ENCODE results near the gene ACO2. TPM values are rescaled to one million over a fixed set of nuclear protein-coding genes. Genes with fewer than 3 reads are reported as not detected.

The ACO2 gene
- total RNA-seq, 1 experiment from 2014 or later, result 66.6 TPM

DNA sequence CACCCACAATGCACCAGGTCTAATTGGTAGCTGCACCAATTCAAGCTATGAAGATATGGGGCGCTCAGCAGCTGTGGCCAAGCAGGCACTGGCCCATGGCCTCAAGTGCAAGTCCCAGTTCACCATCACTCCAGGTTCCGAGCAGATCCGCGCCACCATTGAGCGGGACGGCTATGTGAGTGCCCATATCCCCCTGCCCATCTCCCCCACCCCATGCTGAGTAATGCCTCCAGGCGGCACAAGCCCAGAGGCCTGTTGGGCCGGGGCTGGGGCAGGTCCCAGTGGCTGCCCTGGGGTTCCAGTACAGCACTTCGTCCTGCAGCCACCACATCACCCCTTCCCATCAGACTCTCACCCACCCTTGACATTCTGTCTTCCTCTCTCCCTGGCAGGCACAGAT is 53.9 kb downstream of the ACO2 start:
- H2BK15ac ChIP-seq (ENCODE audit: low read depth, low read length), result no peak overlapping the region
- WGBS (ENCODE audit: extremely low coverage, insufficient read length, low lambda C conversion rate), result no CpG with 5 or more reads among the region's 9 CpGs
- no peak for DNase-seq
- H3K23ac ChIP-seq (ENCODE audit: insufficient read length, low read depth, low read length), result no peak overlapping the region
- no peak overlapping the region for H3K27ac ChIP-seq (ENCODE audit: insufficient read length, low read depth, low read length)
- no peak overlapping the region for H2BK20ac ChIP-seq (ENCODE audit: low read depth, low read length, poor library complexity, severe bottlenecking)
- no peak overlapping the region for H2BK120ac ChIP-seq (ENCODE audit: low read depth, low read length, poor library complexity, severe bottlenecking)
- H3K23me2 ChIP-seq (ENCODE audit: insufficient read length, low read depth, low read length, poor library complexity, severe bottlenecking), result no peaks in the 10 kb centered on the region
- H3K4ac ChIP-seq (ENCODE audit: low read depth, low read length), result no peak overlapping the region
- Mint-ChIP-seq H3K4me3 (no peak overlapping the region), H3K27me3 (ENCODE audit: low read depth) (peaks cover 5% of the 10 kb centered on the region), H3K9me3 (no peaks in the 10 kb centered on the region), H3K36me3 (ENCODE audit: insufficient read depth in 1 of 3, low read depth in 3 of 3) (peaks cover 12 to 39% (median 23%) of the 10 kb centered on the region in 3 experiments), H3K27ac (peak overlapping the region; percentile 40 to 84 (median 78); a peak in 5 of 7 replicates), H3K4me1 (0 out of 4 replicates have a peak, but pooled peaks cover 0 to 2% of the 10 kb centered on the region in 2 experiments)
- H3K4me1 ChIP-seq (ENCODE audit: insufficient read depth, low read length), result no peaks in the 10 kb centered on the region
- H3K56ac ChIP-seq (ENCODE audit: insufficient read length, low read depth, low read length), result no peak overlapping the region
- H2AFZ ChIP-seq (ENCODE audit: low read length), result no peak overlapping the region
- H3K27me3 ChIP-seq (ENCODE audit: insufficient read depth, low read length), result no peaks in the 10 kb centered on the region
- no peak overlapping the region for H3K9ac ChIP-seq (ENCODE audit: extremely low read depth, insufficient read length, low read length)
- no peaks in the 10 kb centered on the region for H3K9me3 ChIP-seq (ENCODE audit: control insufficient read depth, low read depth, low read length)
- no peak overlapping the region for H3T11ph ChIP-seq (ENCODE audit: low read length)
- no peak overlapping the region for H4K8ac ChIP-seq (replicated peaks; ENCODE audit: insufficient read length, low read depth, low read length)
- H2AK5ac ChIP-seq (ENCODE audit: insufficient read length, low read length), result no peak overlapping the region
- no peak overlapping the region for H2BK12ac ChIP-seq (ENCODE audit: insufficient read length, low read depth, low read length)
- no peak overlapping the region for H3K4me2 ChIP-seq (ENCODE audit: insufficient read depth, insufficient read length, low read length)
- no peak overlapping the region for H3K14ac ChIP-seq (ENCODE audit: insufficient read depth, low read length)
- H3K79me1 ChIP-seq (ENCODE audit: insufficient read depth, low read depth, low read length, poor library complexity, severe bottlenecking), result no peaks in the 10 kb centered on the region
- no peaks in the 10 kb centered on the region for H3K79me2 ChIP-seq (ENCODE audit: insufficient read depth, low read length)
- no peak overlapping the region for H3K18ac ChIP-seq (ENCODE audit: insufficient read length, low read depth, low read length)
- no peak overlapping the region for H4K91ac ChIP-seq (ENCODE audit: insufficient read length, low read depth, low read length)
- TF ChIP-seq, protein P1, sequence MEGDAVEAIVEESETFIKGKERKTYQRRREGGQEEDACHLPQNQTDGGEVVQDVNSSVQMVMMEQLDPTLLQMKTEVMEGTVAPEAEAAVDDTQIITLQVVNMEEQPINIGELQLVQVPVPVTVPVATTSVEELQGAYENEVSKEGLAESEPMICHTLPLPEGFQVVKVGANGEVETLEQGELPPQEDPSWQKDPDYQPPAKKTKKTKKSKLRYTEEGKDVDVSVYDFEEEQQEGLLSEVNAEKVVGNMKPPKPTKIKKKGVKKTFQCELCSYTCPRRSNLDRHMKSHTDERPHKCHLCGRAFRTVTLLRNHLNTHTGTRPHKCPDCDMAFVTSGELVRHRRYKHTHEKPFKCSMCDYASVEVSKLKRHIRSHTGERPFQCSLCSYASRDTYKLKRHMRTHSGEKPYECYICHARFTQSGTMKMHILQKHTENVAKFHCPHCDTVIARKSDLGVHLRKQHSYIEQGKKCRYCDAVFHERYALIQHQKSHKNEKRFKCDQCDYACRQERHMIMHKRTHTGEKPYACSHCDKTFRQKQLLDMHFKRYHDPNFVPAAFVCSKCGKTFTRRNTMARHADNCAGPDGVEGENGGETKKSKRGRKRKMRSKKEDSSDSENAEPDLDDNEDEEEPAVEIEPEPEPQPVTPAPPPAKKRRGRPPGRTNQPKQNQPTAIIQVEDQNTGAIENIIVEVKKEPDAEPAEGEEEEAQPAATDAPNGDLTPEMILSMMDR (conservative IDR thresholded peaks at IDR 0.05), result no peak
- no peak overlapping the region for H4K5ac ChIP-seq (ENCODE audit: insufficient read length, low read depth, low read length)
- no peaks in the 10 kb centered on the region for H4K20me1 ChIP-seq (ENCODE audit: control insufficient read depth, insufficient read depth, insufficient read length)
- H2BK5ac ChIP-seq (ENCODE audit: insufficient read length, low read length), result no peak overlapping the region

All from H9 (cell line).